ENCODE results near the gene FOXJ3. TPM values are rescaled to one million over a fixed set of nuclear protein-coding genes. Genes with fewer than 3 reads are reported as not detected.

Gene FOXJ3
- total RNA-seq, 2 donors from 2014 or later: 39.9 to 44.8 TPM

- TF ChIP-seq, protein P1, sequence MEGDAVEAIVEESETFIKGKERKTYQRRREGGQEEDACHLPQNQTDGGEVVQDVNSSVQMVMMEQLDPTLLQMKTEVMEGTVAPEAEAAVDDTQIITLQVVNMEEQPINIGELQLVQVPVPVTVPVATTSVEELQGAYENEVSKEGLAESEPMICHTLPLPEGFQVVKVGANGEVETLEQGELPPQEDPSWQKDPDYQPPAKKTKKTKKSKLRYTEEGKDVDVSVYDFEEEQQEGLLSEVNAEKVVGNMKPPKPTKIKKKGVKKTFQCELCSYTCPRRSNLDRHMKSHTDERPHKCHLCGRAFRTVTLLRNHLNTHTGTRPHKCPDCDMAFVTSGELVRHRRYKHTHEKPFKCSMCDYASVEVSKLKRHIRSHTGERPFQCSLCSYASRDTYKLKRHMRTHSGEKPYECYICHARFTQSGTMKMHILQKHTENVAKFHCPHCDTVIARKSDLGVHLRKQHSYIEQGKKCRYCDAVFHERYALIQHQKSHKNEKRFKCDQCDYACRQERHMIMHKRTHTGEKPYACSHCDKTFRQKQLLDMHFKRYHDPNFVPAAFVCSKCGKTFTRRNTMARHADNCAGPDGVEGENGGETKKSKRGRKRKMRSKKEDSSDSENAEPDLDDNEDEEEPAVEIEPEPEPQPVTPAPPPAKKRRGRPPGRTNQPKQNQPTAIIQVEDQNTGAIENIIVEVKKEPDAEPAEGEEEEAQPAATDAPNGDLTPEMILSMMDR (IDR thresholded peaks at IDR 0.05): no peak
- no peaks in the 10 kb centered on the region for H3K36me3 ChIP-seq
- H3K27me3 ChIP-seq: no peaks in the 10 kb centered on the region
- no peaks in the 10 kb centered on the region for H3K9me3 ChIP-seq
- H3K27ac ChIP-seq: no peak overlapping the region
- no peak overlapping the region for H3K4me3 ChIP-seq
- intact Hi-C loops (cut with DNase I): no loop called here
- no peak for DNase-seq
- no peaks in the 10 kb centered on the region for H3K4me1 ChIP-seq
- H3K9ac ChIP-seq (ENCODE audit: low read depth in 2 of 2, low read length in 2 of 2): no peak overlapping the region
These were observed 29.1 kb upstream of the FOXJ3 start for GRCh38 chr1:42364089-42364488.

GRCh38 chr1:42359466-42359865 lies 24.4 kb upstream of the FOXJ3 start:
- Histone ChIP-seq H3K36me3 (no peaks in the 10 kb centered on the region), H3K4me3 (no peak overlapping the region), H3K27ac (no peak overlapping the region), H3K27me3 (no peaks in the 10 kb centered on the region), H3K9me3 (no peaks in the 10 kb centered on the region), H3K9ac (ENCODE audit: low read depth in 2 of 2, low read length in 2 of 2) (no peak overlapping the region), H3K4me1 (no peaks in the 10 kb centered on the region)
- intact Hi-C loops (cut with DNase I): no loop called here
- TF ChIP-seq, protein P1 (IDR thresholded peaks at IDR 0.05): no peak
- DNase-seq: no peak

GRCh38 chr1:42358791-42359190 lies 23.8 kb upstream of the FOXJ3 start:
- no peaks in the 10 kb centered on the region for H3K36me3 ChIP-seq
- H3K9ac ChIP-seq (ENCODE audit: low read depth in 2 of 2, low read length in 2 of 2): no peak overlapping the region
- H3K9me3 ChIP-seq: no peaks in the 10 kb centered on the region
- DNase-seq: no peak
- no peaks in the 10 kb centered on the region for H3K4me1 ChIP-seq
- no peaks in the 10 kb centered on the region for H3K27me3 ChIP-seq
- no peak overlapping the region for H3K4me3 ChIP-seq
- H3K27ac ChIP-seq: no peak overlapping the region
- intact Hi-C loops (cut with DNase I): no loop called here
- TF ChIP-seq, protein P1 (IDR thresholded peaks at IDR 0.05): no peak

DNA sequence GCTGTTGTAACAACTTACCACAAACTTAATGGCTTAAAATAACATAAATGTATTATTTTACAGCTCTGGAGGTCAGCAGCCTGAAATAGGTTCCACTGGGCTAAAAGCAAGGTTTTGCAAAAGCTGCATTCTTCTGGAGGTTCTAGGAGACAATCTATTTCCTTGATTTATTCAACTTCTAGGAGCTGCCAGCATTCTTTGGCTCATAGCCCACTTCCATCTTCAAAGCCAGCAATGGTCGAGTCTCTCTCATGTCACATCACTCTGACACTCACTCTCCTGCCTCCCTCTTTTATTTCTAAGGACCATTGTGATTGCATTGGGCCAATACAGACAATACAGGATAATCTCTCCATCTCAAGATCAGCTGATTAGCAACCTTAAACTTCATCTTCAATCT lies 15.1 kb upstream of the FOXJ3 start:
- Histone ChIP-seq H3K4me1 (no peaks in the 10 kb centered on the region), H3K27me3 (no peaks in the 10 kb centered on the region), H3K4me3 (no peak overlapping the region), H3K9ac (ENCODE audit: low read depth in 2 of 2, low read length in 2 of 2) (no peak overlapping the region), H3K27ac (no peak overlapping the region), H3K36me3 (no peaks in the 10 kb centered on the region), H3K9me3 (no peaks in the 10 kb centered on the region)
- intact Hi-C loops (cut with DNase I): no loop called here
- TF ChIP-seq, protein P1 (IDR thresholded peaks at IDR 0.05): no peak
- no peak for DNase-seq

DNA sequence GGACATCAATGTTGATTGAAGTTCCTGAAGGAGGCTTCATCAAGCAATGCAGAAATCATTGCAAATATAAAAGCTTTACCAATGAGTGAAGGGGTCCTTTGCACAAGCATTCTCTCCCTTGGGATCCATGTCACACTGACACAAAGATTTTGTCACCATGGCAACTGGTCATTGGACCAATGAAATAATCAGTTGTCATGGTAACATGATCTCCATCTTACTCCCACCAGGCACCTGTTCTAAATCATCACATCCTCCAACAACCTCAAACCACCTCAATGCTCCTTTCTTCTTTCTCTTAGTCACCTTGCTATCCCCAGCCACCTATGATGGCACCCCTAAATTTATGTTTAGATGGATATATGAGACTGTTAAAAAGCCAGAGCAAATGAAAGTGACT lies 13.5 kb upstream of the FOXJ3 start:
- intact Hi-C loops (cut with DNase I): loop anchor here (10.0 kb wide), 2 partner anchors 116 to 396 kb away; partner anchors contain the start of genes CCDC30 and CLDN19
- Histone ChIP-seq H3K27ac (no peak overlapping the region), H3K27me3 (no peaks in the 10 kb centered on the region), H3K4me1 (no peaks in the 10 kb centered on the region), H3K4me3 (no peak overlapping the region), H3K36me3 (no peaks in the 10 kb centered on the region), H3K9ac (ENCODE audit: low read depth in 2 of 2, low read length in 2 of 2) (no peak overlapping the region), H3K9me3 (no peaks in the 10 kb centered on the region)
- DNase-seq: no peak
- TF ChIP-seq, protein P1 (IDR thresholded peaks at IDR 0.05): no peak
